Femur (tissue), 1 donor: ENCODE results near the gene ARHGEF11.

ENCODE experiments used
- DNase-seq: peaks from one replicate; pipeline ENCODE4 v3.0.0-alpha.2; 2017

ARHGEF11 gene

GRCh38 chr1:156908541-156908940 is 137.0 kb downstream of the ARHGEF11 start:
- DNase-seq, result no peak

GRCh38 chr1:156906206-156906906 is 139.2 kb downstream of the ARHGEF11 start:
- no peak for DNase-seq

- no peak for DNase-seq
Observed at GRCh38 chr1:156905651-156906050, 139.9 kb downstream of the ARHGEF11 start.

- no peak for DNase-seq
Observed at GRCh38 chr1:156905176-156905575, 140.4 kb downstream of the ARHGEF11 start.

GRCh38 chr1:156904187-156904959 is 141.2 kb downstream of the ARHGEF11 start:
- DNase-seq, result no peak

GRCh38 chr1:156903328-156904091 is 142.0 kb downstream of the ARHGEF11 start:
- DNase-seq, result no peak

GRCh38 chr1:156901966-156902915 is 143.3 kb downstream of the ARHGEF11 start:
- no peak for DNase-seq

GRCh38 chr1:156901590-156901900 is 144.0 kb downstream of the ARHGEF11 start:
- DNase-seq, result no peak

- DNase-seq, result no peak
Observed at GRCh38 chr1:156900896-156901589, 144.5 kb downstream of the ARHGEF11 start.

GRCh38 chr1:156899956-156900718 is 145.4 kb downstream of the ARHGEF11 start:
- DNase-seq, result no peak

GRCh38 chr1:156898971-156899664 is 146.4 kb downstream of the ARHGEF11 start:
- DNase-seq, result no peak

- DNase-seq, result peak; percentile 83
Observed at GRCh38 chr1:156898161-156898566, 147.4 kb downstream of the ARHGEF11 start.

GRCh38 chr1:156897078-156897825 is 148.3 kb downstream of the ARHGEF11 start:
- no peak for DNase-seq

- no peak for DNase-seq
Observed at GRCh38 chr1:156896490-156897033, 149.0 kb downstream of the ARHGEF11 start.

GRCh38 chr1:156895927-156896326 is 149.6 kb downstream of the ARHGEF11 start:
- no peak for DNase-seq

- DNase-seq, result no peak
Observed at GRCh38 chr1:156895455-156895812, 150.1 kb downstream of the ARHGEF11 start.

- no peak for DNase-seq
Observed at GRCh38 chr1:156894711-156895454, 150.7 kb downstream of the ARHGEF11 start.

- DNase-seq, result no peak
Observed at GRCh38 chr1:156894001-156894400, 151.5 kb downstream of the ARHGEF11 start.
